GM21447 (cell line): ENCODE data around the gene CACNA2D3.
"Not testable (repeated sequence)": the region's sequence is repeated elsewhere in the genome, so short reads cannot be mapped to it uniquely, and the experiment has no call there.

Experiments used
- ATAC-seq: cut with Tn5 transposase; IDR thresholded peaks from one replicate; pipeline ENCODE4 v1.9.1; 2021; ENCODE audit not compliant: unreplicated experiment

The CACNA2D3 gene

GRCh38 chr3:54970895-54971294 lies 848.5 kb downstream of the CACNA2D3 start:
- ATAC-seq = no peak

- ATAC-seq = no peak
Measured at GRCh38 chr3:54977439-54977838, 855.1 kb downstream of the CACNA2D3 start.

- ATAC-seq = not testable (repeated sequence)
Measured at GRCh38 chr3:54977946-54978345, 855.6 kb downstream of the CACNA2D3 start.

- ATAC-seq = no peak
Measured at GRCh38 chr3:54982807-54983206, 860.5 kb downstream of the CACNA2D3 start.

GRCh38 chr3:54983266-54984099 lies 861.1 kb downstream of the CACNA2D3 start:
- ATAC-seq = no peak

- no peak for ATAC-seq
Measured at GRCh38 chr3:54985856-54986255, 863.5 kb downstream of the CACNA2D3 start.

- no peak for ATAC-seq
Measured at GRCh38 chr3:54986294-54986693, 863.9 kb downstream of the CACNA2D3 start.

GRCh38 chr3:54987719-54988118 lies 865.4 kb downstream of the CACNA2D3 start:
- ATAC-seq = no peak

GRCh38 chr3:54988302-54988837 lies 866.0 kb downstream of the CACNA2D3 start:
- ATAC-seq = no peak

- no peak for ATAC-seq
Measured at GRCh38 chr3:54988838-54989630, 866.7 kb downstream of the CACNA2D3 start.

GRCh38 chr3:54994111-54994513 lies 871.8 kb downstream of the CACNA2D3 start:
- ATAC-seq = no peak

- ATAC-seq = no peak
Measured at GRCh38 chr3:54999159-54999558, 876.8 kb downstream of the CACNA2D3 start.

GRCh38 chr3:54999811-55000210 lies 877.5 kb downstream of the CACNA2D3 start:
- ATAC-seq = no peak

- no peak for ATAC-seq
Measured at GRCh38 chr3:55000546-55000945, 878.2 kb downstream of the CACNA2D3 start.

GRCh38 chr3:55000953-55001352 lies 878.6 kb downstream of the CACNA2D3 start:
- no peak for ATAC-seq

GRCh38 chr3:55002416-55002930 lies 880.1 kb downstream of the CACNA2D3 start:
- no peak for ATAC-seq

- ATAC-seq = no peak
Measured at GRCh38 chr3:55006244-55006676, 883.9 kb downstream of the CACNA2D3 start.

- no peak for ATAC-seq
Measured at GRCh38 chr3:55007971-55008370, 885.6 kb downstream of the CACNA2D3 start.

- ATAC-seq = no peak
Measured at GRCh38 chr3:55009372-55009771, 887.0 kb downstream of the CACNA2D3 start.

GRCh38 chr3:55012091-55012490 lies 889.7 kb downstream of the CACNA2D3 start:
- ATAC-seq = no peak

GRCh38 chr3:55013145-55013925 lies 891.0 kb downstream of the CACNA2D3 start:
- no peak for ATAC-seq
